HG03095 (cell line): ENCODE measurements around the gene FSTL4.

Source experiments
- ATAC-seq: cut with Tn5 transposase; IDR thresholded peaks from one replicate; pipeline ENCODE4 v1.9.1; 2021; ENCODE audit warnings: moderate library complexity; ENCODE audit not compliant: unreplicated experiment

Gene FSTL4

GRCh38 chr5:133520991-133521706, 91.2 kb downstream of the FSTL4 start:
- no peak for ATAC-seq

- ATAC-seq: no peak
Measured at GRCh38 chr5:133520062-133520461, 92.3 kb downstream of the FSTL4 start.

GRCh38 chr5:133519191-133519590, 93.2 kb downstream of the FSTL4 start:
- ATAC-seq: no peak

- ATAC-seq: no peak
Measured at GRCh38 chr5:133514456-133514855, 97.9 kb downstream of the FSTL4 start.

- no peak for ATAC-seq
Measured at GRCh38 chr5:133512896-133513295, 99.4 kb downstream of the FSTL4 start.

GRCh38 chr5:133511653-133512235, 100.6 kb downstream of the FSTL4 start:
- no peak for ATAC-seq

DNA sequence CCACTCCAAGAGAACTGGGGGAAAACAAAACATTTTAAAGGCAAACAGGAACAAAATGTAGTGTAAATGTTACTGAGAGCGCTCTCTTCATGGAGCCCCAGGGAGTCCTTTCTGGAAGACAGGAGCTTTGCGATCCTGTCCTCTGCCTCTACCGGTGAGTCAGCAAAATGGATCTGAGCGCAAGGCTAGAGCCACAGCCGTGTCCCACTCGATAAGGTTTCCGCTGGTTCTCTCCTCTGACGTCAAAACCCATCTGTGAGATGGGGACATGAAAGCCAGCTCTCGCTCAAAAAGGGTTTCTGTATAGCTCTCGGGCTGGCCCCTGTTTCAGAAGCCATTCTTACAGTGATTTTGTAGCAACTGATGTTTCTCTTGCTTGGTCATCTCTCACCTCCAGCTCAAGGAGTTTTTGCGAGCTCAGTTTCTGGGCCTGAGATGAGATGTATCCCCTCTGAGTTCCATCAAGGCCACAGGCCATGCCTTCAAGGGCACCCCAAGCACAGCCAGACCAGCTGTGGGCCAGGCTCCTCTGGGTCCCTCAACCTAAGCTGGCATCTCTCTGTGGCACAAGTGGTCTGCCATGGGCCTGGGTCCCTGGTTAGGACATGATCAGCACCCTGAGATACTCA, 101.6 kb downstream of the FSTL4 start:
- no peak for ATAC-seq

- ATAC-seq: no peak
Measured at GRCh38 chr5:133509742-133510079, 102.6 kb downstream of the FSTL4 start.

GRCh38 chr5:133508845-133509741, 103.2 kb downstream of the FSTL4 start:
- no peak for ATAC-seq

GRCh38 chr5:133508331-133508730, 104.0 kb downstream of the FSTL4 start:
- ATAC-seq: no peak

- no peak for ATAC-seq
Measured at GRCh38 chr5:133506181-133506580, 106.2 kb downstream of the FSTL4 start.

DNA sequence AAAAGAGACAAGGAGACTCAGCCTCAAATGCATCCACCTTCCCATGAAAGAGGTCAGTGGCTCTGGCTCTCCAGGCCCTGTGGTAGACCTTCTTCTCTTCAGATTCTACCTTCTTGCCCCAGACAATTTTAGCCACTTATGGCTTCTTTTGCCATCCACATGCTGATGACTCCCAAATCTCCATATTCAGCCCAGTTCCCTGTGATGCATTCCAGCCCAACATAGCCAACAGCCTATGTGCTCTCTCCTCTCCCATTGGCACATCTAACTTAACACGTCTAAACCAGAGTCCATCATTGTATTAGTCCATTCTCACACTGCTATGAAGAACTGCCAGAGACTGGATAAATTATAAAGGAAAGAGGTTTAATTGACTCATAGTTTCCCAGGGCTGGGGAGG, 108.8 kb downstream of the FSTL4 start:
- no peak for ATAC-seq

- ATAC-seq: no peak
Measured at GRCh38 chr5:133499895-133500294, 112.4 kb downstream of the FSTL4 start.

DNA sequence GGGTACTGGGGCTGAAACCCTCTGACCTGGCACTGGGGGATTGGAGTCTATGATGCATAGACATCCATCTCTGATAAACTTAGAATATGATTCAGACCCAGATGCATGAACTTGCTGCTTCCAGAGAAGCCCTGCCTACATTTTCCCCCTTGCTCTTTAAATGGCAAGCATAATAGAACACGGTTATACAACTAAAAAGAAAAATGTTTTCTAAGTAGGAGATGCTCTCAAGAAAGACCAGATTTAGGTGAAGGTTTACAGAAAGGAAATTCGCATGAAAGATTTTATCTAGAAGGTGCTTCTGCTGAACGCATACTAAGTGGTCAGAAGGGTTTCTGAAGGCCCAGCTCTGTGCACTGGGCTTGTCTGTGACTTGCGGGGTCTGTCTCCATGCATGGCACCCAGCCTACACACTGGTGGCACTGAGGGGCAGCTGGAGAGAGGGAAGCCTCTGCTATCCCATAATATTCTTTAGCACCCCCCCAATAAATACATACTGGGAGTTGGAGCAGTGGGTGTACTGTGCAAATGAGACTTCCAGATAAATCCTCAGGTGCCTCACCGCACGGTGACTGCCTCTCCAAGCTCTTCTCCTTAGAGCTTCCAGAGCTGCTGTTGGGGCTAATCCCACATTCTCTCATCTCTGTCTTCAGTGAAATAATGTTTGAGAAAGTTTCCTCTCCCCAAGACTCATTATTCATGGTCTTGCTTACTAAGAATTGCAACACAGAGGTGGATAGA, 114.6 kb downstream of the FSTL4 start:
- no peak for ATAC-seq

GRCh38 chr5:133496631-133497030, 115.7 kb downstream of the FSTL4 start:
- ATAC-seq: no peak

GRCh38 chr5:133494923-133495246, 117.5 kb downstream of the FSTL4 start:
- no peak for ATAC-seq

- ATAC-seq: no peak
Measured at GRCh38 chr5:133494232-133494922, 118.0 kb downstream of the FSTL4 start.

- ATAC-seq: no peak
Measured at GRCh38 chr5:133489632-133490031, 122.7 kb downstream of the FSTL4 start.

- ATAC-seq: no peak
Measured at GRCh38 chr5:133487093-133487492, 125.2 kb downstream of the FSTL4 start.

GRCh38 chr5:133485468-133485867, 126.9 kb downstream of the FSTL4 start:
- no peak for ATAC-seq
